SK-N-SH (cell line): ENCODE results near the gene WIPF2. TPM values are rescaled to one million over a fixed set of nuclear protein-coding genes. Genes with fewer than 3 reads are reported as not detected.
"Not testable (repeated sequence)": the region's sequence is repeated elsewhere in the genome, so short reads cannot be mapped to it uniquely, and the experiment has no call there.

ENCODE experiments used
- CTCF ChIA-PET: fragments of 300-600, 350-600 bp; formaldehyde crosslinking; extraction: SDS; loops from one replicate; lab custom pipeline; 2021; lab: Yijun Ruan, JAX
- POLR2A ChIA-PET: fragments of 350-600 bp; sonication (Branson Sonifier 250); formaldehyde crosslinking; extraction: SDS; loops from one replicate; lab custom pipeline; 2020; ENCODE audit warnings: antibody characterized with exemption, inconsistent platforms; lab: Yijun Ruan, JAX
- DNase-seq: peaks from one replicate; pipeline ENCODE4 v3.0.0; 2012
- H2AFZ ChIP-seq: fragments of 200-600 bp; sonication (generic); 2 replicates; pipeline ENCODE4 v1.8.1; 2016; ENCODE audit warnings: antibody characterized with exemption, mild to moderate bottlenecking, low read depth
- H3F3A ChIP-seq: fragments of 200-600 bp; sonication (generic); replicated peaks from 2 replicates; pipeline ENCODE3; 2016; ENCODE audit warnings: antibody characterized with exemption, mild to moderate bottlenecking; ENCODE audit not compliant: insufficient read depth
- H3K27ac ChIP-seq, 2 experiments: fragments of 200-500 bp in 1 of 2; fragments of 200-600 bp in 1 of 2; sonication (Bioruptor generic) in 1 of 2; sonication (generic), shearing (Covaris generic) in 1 of 2; 2 replicates each; pipeline versions ENCODE4 v1.5.1 to v1.6.1; 2014 to 2016; ENCODE audit warnings: low read depth in 2 of 2, inconsistent platforms in 1 of 2, low read length in 1 of 2, mild to moderate bottlenecking in 1 of 2, mixed read lengths in 1 of 2
- H3K27me3 ChIP-seq: fragments of 200-600 bp; sonication (generic), shearing (Covaris generic); 2 replicates; pipeline ENCODE4 v1.6.1; 2016; ENCODE audit warnings: mixed run types; ENCODE audit not compliant: insufficient read depth
- H3K36me3 ChIP-seq, 2 experiments: fragments of 200-500 bp in 1 of 2; fragments of 200-600 bp in 1 of 2; sonication (Bioruptor generic) in 1 of 2; sonication (generic) in 1 of 2; replicated peaks in 1 of 2; 2 replicates each; pipeline versions ENCODE3 to v1.5.1; 2014 to 2016; ENCODE audit warnings: low read length in 1 of 2, mild to moderate bottlenecking in 1 of 2; ENCODE audit not compliant: insufficient read depth in 2 of 2, control insufficient read depth in 1 of 2
- H3K4me1 ChIP-seq, 2 experiments: fragments of 200-500 bp in 1 of 2; fragments of 200-600 bp in 1 of 2; sonication (Bioruptor generic) in 1 of 2; sonication (generic), shearing (Covaris generic) in 1 of 2; 2 replicates each; pipeline versions ENCODE4 v1.5.1 to v1.6.1; 2014 to 2016; ENCODE audit warnings: low read depth in 1 of 2, low read length in 1 of 2, mixed run types in 1 of 2; ENCODE audit not compliant: insufficient read depth in 2 of 2, control insufficient read depth in 1 of 2
- H3K4me2 ChIP-seq: fragments of 200-600 bp; sonication (generic), shearing (Covaris generic); 2 replicates; pipeline ENCODE4 v1.6.1; 2017; ENCODE audit warnings: mixed run types
- H3K4me3 ChIP-seq, 2 experiments: fragments of 200-500 bp in 1 of 2; fragments of 200-600 bp in 1 of 2; sonication (Bioruptor generic) in 1 of 2; sonication (generic), shearing (Covaris generic) in 1 of 2; 2 replicates each; pipeline versions ENCODE4 v1.5.1 to v1.8.1; 2014 to 2016; ENCODE audit warnings: low read depth in 2 of 2, inconsistent platforms in 1 of 2, low read length in 1 of 2, mild to moderate bottlenecking in 1 of 2, mixed read lengths in 1 of 2, moderate library complexity in 1 of 2
- H3K79me2 ChIP-seq: fragments of 200-600 bp; sonication (generic); 2 replicates; pipeline ENCODE4 v1.8.1; 2017; ENCODE audit warnings: mild to moderate bottlenecking; ENCODE audit not compliant: insufficient read depth
- H3K9ac ChIP-seq: fragments of 200-600 bp; sonication (generic); 2 replicates; pipeline ENCODE4 v1.6.1; 2017; ENCODE audit warnings: mixed run types
- H3K9me2 ChIP-seq: fragments of 200-600 bp; sonication (generic); 2 replicates; pipeline ENCODE4 v1.6.1; 2017; ENCODE audit warnings: mixed run types
- H3K9me3 ChIP-seq: fragments of 200-600 bp; sonication (generic); 2 replicates; pipeline ENCODE4 v1.6.1; 2017; ENCODE audit warnings: mixed run types, mild to moderate bottlenecking, moderate library complexity
- H4K20me1 ChIP-seq: fragments of 200-600 bp; sonication (generic); 2 replicates; pipeline ENCODE4 v1.6.1; 2017; ENCODE audit warnings: mild to moderate bottlenecking, mixed run types; ENCODE audit not compliant: insufficient read depth
- USF1 ChIP-seq: IDR thresholded peaks from 2 replicates; pipeline ENCODE4 v1.4.0; 2012; ENCODE audit warnings: low read depth, borderline replicate concordance
- WGBS: methylation state at CpG from one replicate; pipeline ENCODE4 v1.1.6; 2017; ENCODE audit warnings: low lambda C conversion rate; 5-methylcytosine and 5-hydroxymethylcytosine counted together
- polyA plus RNA-seq, 3 experiments: library from polyadenylated mRNA; depleted of rRNA; stranded (reverse); fragments of >200 nt; gene quantifications; 2 replicates each; pipeline ENCODE4 v1.2.3, GENCODE V29; 2012
- TF ChIP-seq, protein P1 (sequence below): IDR thresholded peaks from 2 replicates; pipeline ENCODE4 v1.4.0; 2012; ENCODE audit warnings: low read depth

WIPF2 gene
- polyA plus RNA-seq, 1 of the 3 experiments (the other 2 are of a cell fraction) = 6.8 TPM

DNA sequence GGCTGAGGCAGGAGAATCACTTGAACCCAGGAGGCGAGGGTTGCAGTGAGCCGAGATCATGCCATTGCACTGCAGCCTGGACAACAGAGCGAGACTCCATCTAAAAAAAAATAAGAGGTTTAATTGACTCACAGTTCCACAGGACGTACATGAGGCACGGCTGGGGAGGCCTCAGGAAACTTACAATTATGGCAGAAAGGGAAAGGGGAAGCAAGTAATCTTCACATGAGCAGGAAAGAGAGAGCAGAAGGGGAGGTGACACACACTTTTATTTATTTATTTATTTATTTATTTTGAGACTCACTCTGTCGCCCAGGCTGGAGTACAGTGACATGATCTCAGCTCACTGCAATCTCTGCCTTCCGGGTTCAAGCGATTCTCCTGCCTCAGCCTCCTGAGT, 12.9 kb upstream of the WIPF2 start:
- H3K9me2 ChIP-seq, H3K36me3 ChIP-seq, POLR2A ChIA-PET, H3K4me2 ChIP-seq, H3K9ac ChIP-seq, H3K27ac ChIP-seq, H4K20me1 ChIP-seq, H3K9me3 ChIP-seq, DNase-seq, H3K27me3 ChIP-seq, H3K4me1 ChIP-seq, H2AFZ ChIP-seq, H3K4me3 ChIP-seq, H3K79me2 ChIP-seq, H3F3A ChIP-seq: not testable (repeated sequence)
- 93% methylated on average over 8 of the region's 8 CpGs for WGBS
- CTCF ChIA-PET = interaction anchor here (12.4 kb wide), 1 partner anchor 86 kb away, joined by 194 read pairs; the partner anchor contains the start of gene CDC6

DNA sequence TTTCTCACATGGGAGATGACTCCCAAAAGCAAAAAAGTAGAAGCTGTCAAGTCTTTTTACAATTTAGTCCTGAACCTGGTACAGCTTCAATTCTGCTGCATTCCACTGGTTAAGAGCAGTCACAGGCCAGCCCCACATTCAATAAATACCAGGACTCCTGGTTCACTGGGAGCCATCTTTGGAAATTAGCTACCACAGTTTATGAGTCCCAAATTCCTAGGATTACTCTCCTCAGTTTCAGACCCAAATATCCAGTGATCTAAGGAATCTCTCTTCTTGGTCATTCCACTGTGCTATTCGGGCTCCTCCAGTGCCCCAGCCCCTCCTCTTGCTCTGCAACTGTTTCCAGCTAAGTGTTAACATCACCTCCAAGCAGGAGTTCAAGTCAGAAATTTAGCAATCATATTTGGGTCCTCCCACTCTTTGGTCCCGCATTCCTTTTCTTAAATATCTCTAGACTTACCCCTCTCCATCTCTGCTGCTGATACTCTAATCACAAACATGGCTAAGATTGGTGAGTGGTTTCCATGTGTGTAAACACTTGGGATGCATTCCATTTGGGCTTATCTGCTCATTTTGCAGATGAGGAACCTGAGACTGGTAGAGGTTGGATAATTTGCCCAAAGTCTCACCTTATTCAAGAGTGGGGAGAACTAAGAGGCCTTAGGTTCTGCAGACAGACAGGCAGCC, 9.6 kb upstream of the WIPF2 start:
- no peak overlapping the region for H3K4me2 ChIP-seq
- H3K9ac ChIP-seq = no peak overlapping the region

DNA sequence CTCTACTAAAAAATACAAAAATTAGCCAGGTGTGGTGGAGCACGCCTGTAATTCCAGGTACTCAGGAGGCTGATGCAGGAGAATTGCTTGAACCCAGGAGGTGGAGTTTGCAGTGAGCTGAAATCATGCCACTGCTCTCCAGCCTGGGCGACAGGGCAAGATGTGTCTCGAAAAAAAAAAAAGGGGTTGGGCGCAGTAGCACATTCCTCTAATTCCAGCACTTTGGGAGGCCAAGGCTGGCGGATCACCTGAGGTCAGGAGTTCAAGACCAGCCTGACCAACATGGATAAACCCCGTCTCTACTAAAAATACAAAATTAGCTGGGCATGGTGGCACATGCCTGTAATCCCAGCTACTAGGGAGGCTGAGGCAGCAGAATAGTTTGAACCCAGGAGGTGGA, 5.2 kb upstream of the WIPF2 start:
- 93% methylated on average over 6 of the region's 6 CpGs for WGBS
- H3K9ac ChIP-seq, H3K9me3 ChIP-seq, POLR2A ChIA-PET, DNase-seq, H3K4me1 ChIP-seq, H3K79me2 ChIP-seq, H4K20me1 ChIP-seq, H3K27ac ChIP-seq, H2AFZ ChIP-seq, H3K36me3 ChIP-seq, H3F3A ChIP-seq, H3K9me2 ChIP-seq, H3K4me2 ChIP-seq, H3K4me3 ChIP-seq, H3K27me3 ChIP-seq, CTCF ChIA-PET: not testable (repeated sequence)

More for the DNA sequence above, 9.6 kb upstream of the WIPF2 start:
- H4K20me1 ChIP-seq = no peaks in the 10 kb centered on the region
- peak overlapping the region; percentile 70 for H2AFZ ChIP-seq
- H3K27ac ChIP-seq = no peak overlapping the region; a peak in 1 of 4 replicates
- H3F3A ChIP-seq = no peaks in the 10 kb centered on the region
- H3K9me3 ChIP-seq = no peaks in the 10 kb centered on the region
- no peak for DNase-seq
- POLR2A ChIA-PET = interaction anchor here (1.3 kb wide), 1 partner anchor 9 kb away, joined by 7 read pairs; the partner anchor contains the start of gene WIPF2
- H3K27me3 ChIP-seq = no peaks in the 10 kb centered on the region
- CTCF ChIA-PET = interaction anchor here (0.6 to 2.3 kb wide), 8 partner anchors 9 to 325 kb away, joined by 3 to 7 read pairs (median 4); partner anchors contain the start of gene WIPF2
- H3K79me2 ChIP-seq = no peaks in the 10 kb centered on the region
- peaks cover 0 to 8% of the 10 kb centered on the region in 2 experiments; a peak in 1 of 4 replicates for H3K4me1 ChIP-seq
- TF ChIP-seq USF1 = no peak
- TF ChIP-seq, protein P1, sequence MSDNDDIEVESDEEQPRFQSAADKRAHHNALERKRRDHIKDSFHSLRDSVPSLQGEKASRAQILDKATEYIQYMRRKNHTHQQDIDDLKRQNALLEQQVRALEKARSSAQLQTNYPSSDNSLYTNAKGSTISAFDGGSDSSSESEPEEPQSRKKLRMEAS = no peak
- H3K9me2 ChIP-seq = no peaks in the 10 kb centered on the region
- no peak overlapping the region for H3K4me3 ChIP-seq
- H3K36me3 ChIP-seq = no peaks in the 10 kb centered on the region
- WGBS = 67% methylated on average over 2 of the region's 2 CpGs
